HG03025 (cell line): ENCODE data around the gene MALL.
"Not testable (repeated sequence)": the region's sequence is repeated elsewhere in the genome, so short reads cannot be mapped to it uniquely, and the experiment has no call there.

Experiments used
- ATAC-seq: cut with Tn5 transposase; IDR thresholded peaks from one replicate; pipeline ENCODE4 v1.9.1; 2021; ENCODE audit warnings: mild to moderate bottlenecking, moderate library complexity; ENCODE audit not compliant: unreplicated experiment, low FRiP score

The MALL gene

DNA sequence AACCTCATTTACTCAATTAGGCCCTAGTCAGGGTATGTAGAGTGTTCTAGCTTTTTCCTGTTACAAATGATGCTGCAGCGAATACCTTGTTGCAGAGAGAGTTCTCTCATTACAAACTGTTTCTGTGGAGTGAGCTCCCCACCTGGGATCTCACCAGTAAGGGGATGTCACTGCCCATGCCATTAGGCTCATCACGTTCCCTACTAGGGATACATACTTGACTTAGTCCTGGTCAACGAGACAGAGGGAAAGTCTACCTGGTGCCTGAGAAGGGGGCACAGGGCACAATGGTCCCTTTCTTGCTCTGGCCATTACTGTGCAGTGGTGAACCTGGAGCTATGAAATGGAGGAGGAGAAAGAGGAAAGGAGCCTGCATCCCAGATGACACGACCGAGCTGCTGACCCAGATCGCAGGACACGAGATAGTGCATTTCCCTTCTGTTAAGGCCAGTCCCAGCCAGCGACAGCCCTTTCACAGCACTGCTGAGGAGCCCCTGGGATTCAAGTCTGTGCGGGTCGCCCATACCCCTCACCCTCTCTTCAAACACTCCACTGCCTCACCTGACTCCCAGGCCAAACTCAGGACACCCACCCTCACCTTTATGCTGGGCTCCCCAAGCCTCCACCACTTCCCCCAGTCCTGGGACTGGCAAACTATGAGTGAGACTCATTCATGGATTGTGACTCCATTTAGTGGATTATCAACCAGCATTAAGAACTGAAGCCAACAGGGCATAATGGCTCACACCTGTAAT lies 16.0 kb downstream of the MALL start:
- no peak for ATAC-seq

DNA sequence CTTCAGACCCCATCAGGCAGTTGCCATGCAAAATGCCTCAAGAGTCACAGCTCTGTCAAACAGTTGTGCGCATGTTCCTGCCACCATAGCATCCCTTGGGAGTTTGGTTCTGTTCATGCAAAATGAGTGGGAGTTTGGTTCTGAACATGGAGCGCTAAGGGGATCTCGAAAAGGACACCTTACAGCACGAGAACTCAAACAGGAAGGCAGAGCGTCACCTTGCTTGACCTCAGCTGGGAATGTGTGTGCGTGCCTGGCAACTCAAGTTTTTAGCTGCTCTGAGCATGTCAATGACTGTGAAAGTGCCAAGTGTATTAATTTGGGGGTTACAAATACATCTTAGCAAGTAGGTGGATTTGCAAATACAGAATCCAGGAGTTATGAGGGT lies 16.6 kb downstream of the MALL start:
- ATAC-seq: no peak

- no peak for ATAC-seq
These were observed 18.0 kb downstream of the MALL start for GRCh38 chr2:110097506-110098220.

DNA sequence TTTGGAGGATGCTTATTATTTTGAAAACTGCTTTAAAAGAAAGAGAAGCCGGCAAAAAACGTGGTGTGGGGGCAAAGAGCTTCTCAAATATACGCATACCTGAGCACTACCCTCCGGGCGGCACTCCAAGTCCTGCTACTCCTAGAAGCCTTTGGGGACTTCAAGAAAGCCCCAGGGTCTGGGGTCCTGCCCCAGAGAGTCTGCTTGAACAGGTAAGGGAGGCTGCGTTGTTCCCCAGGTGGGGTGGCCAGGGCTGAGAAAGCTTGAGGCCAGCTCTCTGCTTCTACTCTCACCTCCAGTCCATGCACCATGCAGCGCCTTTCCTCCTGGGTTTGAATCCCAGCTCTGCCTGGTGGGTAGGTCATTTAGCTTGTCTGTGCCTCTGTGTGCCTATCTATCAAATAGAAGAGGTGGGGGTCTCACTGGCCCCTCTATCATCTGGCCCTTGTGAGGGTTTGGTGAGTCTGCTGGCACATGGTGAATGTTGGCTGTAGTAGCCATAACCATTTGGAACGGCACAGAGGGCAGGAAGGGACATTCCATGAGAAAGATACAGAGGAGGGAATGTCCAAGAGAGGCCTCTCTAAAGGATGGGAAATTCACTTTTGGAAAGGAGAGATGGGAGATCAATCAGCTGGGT lies 19.5 kb downstream of the MALL start:
- no peak for ATAC-seq

- ATAC-seq: not testable (repeated sequence)
These were observed 20.6 kb downstream of the MALL start for GRCh38 chr2:110094884-110095534.

GRCh38 chr2:110093924-110094323 lies 21.7 kb downstream of the MALL start:
- ATAC-seq: not testable (repeated sequence)

- not testable (repeated sequence) for ATAC-seq
These were observed 25.5 kb downstream of the MALL start for GRCh38 chr2:110090164-110090563.

GRCh38 chr2:110083757-110084156 lies 31.9 kb downstream of the MALL start:
- not testable (repeated sequence) for ATAC-seq

GRCh38 chr2:110083162-110083561 lies 32.5 kb downstream of the MALL start:
- ATAC-seq: not testable (repeated sequence)

GRCh38 chr2:110078104-110078503 lies 37.5 kb downstream of the MALL start:
- not testable (repeated sequence) for ATAC-seq

GRCh38 chr2:110075896-110076295 lies 39.7 kb downstream of the MALL start:
- ATAC-seq: not testable (repeated sequence)

DNA sequence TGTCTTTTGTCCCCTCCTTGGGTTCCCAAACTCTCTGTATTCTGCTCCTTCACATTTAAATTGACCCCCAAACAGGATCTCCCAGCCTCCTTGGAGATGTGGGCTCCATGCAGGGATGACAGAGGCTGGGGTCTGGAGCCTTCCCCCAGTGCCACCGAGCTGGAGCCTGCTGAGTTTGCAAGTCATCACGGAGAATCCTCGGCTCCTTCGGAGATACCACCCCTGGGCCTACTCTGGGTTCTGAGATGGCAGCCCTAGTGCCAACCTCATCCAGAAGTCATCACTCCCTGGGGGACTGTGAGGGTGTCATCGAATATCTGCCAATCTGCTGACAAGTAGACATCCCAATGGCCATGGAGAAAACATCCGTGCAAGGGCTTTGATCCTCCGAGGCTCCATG lies 45.8 kb downstream of the MALL start:
- ATAC-seq: not testable (repeated sequence)

GRCh38 chr2:110068153-110068552 lies 47.5 kb downstream of the MALL start:
- ATAC-seq: not testable (repeated sequence)

- not testable (repeated sequence) for ATAC-seq
These were observed 53.3 kb downstream of the MALL start for GRCh38 chr2:110062332-110062731.

- ATAC-seq: not testable (repeated sequence)
These were observed 55.1 kb downstream of the MALL start for GRCh38 chr2:110060550-110060949.

- ATAC-seq: not testable (repeated sequence)
These were observed 55.8 kb downstream of the MALL start for GRCh38 chr2:110059694-110060358.

- not testable (repeated sequence) for ATAC-seq
These were observed 56.5 kb downstream of the MALL start for GRCh38 chr2:110059009-110059693.

DNA sequence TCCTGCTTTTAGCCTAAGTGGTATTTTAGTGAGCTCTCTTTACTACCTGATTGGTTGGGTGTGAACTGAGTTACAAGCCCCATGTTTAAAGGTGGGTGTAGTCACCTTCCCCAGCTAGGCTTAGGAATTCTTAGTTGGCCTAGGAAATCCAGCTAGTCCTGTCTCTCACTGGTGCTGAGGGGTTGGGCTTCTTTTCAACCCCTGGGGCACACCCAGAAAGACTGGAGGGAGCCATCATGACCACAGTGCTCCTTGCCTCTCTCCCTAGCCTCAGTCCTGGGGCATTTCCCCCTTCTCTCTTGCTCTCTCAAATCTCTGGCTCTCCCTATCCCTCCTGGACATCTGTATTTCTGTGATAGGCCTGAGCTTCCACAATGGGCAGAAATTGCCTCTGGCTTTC lies 57.6 kb downstream of the MALL start:
- ATAC-seq: not testable (repeated sequence)

- ATAC-seq: not testable (repeated sequence)
These were observed 59.7 kb downstream of the MALL start for GRCh38 chr2:110055819-110056408.
